IMR-90 (cell line): ENCODE measurements around the gene MSH2. TPM values are rescaled to one million over a fixed set of nuclear protein-coding genes. Genes with fewer than 3 reads are reported as not detected.

Experiments
- ATAC-seq: fragments of 200-7000 bp; cut with Tn5 transposase; 2 replicates; pipeline ENCODE4 v1.9.1; 2020; ENCODE audit warnings: low read depth, mild to moderate bottlenecking, moderate library complexity
- BruUV-seq: library from RNA; stranded (reverse); fragments of 400-500 nt; replicated peaks from 2 replicates; lab custom pipeline; 2021; lab: Mats Ljungman, UMichigan
- CTCF ChIA-PET: fragments of 300-600 bp; formaldehyde crosslinking; extraction: SDS; loops from one replicate; lab custom pipeline; 2021; ENCODE audit warnings: antibody characterized with exemption; lab: Yijun Ruan, JAX
- POLR2A ChIA-PET: fragments of 300-600 bp; sonication (Branson Sonifier 250); formaldehyde crosslinking; loops from one replicate; lab custom pipeline; 2022; ENCODE audit warnings: antibody characterized with exemption; ENCODE audit not compliant: unreplicated experiment; lab: Charles Lee
- DNase-seq: peaks from one replicate; pipeline ENCODE4 v3.0.0; 2013
- H2AFZ ChIP-seq: replicated peaks from 2 replicates; pipeline ENCODE3; 2013; ENCODE audit warnings: low read length, mild to moderate bottlenecking; ENCODE audit not compliant: poor library complexity
- H2AK5ac ChIP-seq: 2 replicates; pipeline ENCODE4 v1.6.1; 2013; ENCODE audit warnings: low read depth, low read length, inconsistent platforms
- H2AK9ac ChIP-seq: replicated peaks from 2 replicates; pipeline ENCODE3; 2013; ENCODE audit warnings: mild to moderate bottlenecking, low read depth, low read length, moderate library complexity; ENCODE audit not compliant: poor library complexity
- H2BK120ac ChIP-seq: 2 replicates; pipeline ENCODE4 v1.6.1; 2013; ENCODE audit warnings: low read depth, low read length, inconsistent platforms
- H2BK15ac ChIP-seq: 3 replicates; pipeline ENCODE4 v1.6.1; 2013; ENCODE audit warnings: low read depth, low read length, inconsistent platforms
- H2BK20ac ChIP-seq: 2 replicates; pipeline ENCODE4 v1.6.1; 2013; ENCODE audit warnings: low read depth, mild to moderate bottlenecking, inconsistent platforms, low read length, moderate library complexity
- H2BK5ac ChIP-seq: 2 replicates; pipeline ENCODE4 v1.6.1; 2013; ENCODE audit warnings: mild to moderate bottlenecking, low read depth, low read length, inconsistent platforms; ENCODE audit not compliant: poor library complexity, severe bottlenecking
- H3K14ac ChIP-seq: replicated peaks from 2 replicates; pipeline ENCODE4 v1.6.1; 2013; ENCODE audit warnings: low read depth, low read length, inconsistent platforms
- H3K18ac ChIP-seq: 2 replicates; pipeline ENCODE4 v1.6.1; 2013; ENCODE audit warnings: low read depth, low read length, control low read depth
- H3K23ac ChIP-seq: 2 replicates; pipeline ENCODE4 v1.6.1; 2013; ENCODE audit warnings: low read depth, low read length, inconsistent platforms
- H3K27ac ChIP-seq: 2 replicates; pipeline ENCODE4 v1.5.1; 2013; ENCODE audit warnings: mild to moderate bottlenecking, control low read depth, low read length; ENCODE audit not compliant: insufficient read depth
- H3K27me3 ChIP-seq: 2 replicates; pipeline ENCODE4 v1.6.1; 2013; ENCODE audit warnings: low read length; ENCODE audit not compliant: control insufficient read depth, insufficient read depth
- H3K36me3 ChIP-seq: 2 replicates; pipeline ENCODE4 v1.6.1; 2013; ENCODE audit warnings: low read length, mixed read lengths; ENCODE audit not compliant: control insufficient read depth, insufficient read depth
- H3K4ac ChIP-seq: 2 replicates; pipeline ENCODE4 v1.6.1; 2013; ENCODE audit warnings: low read depth, low read length, inconsistent platforms
- H3K4me1 ChIP-seq: 2 replicates; pipeline ENCODE4 v1.6.1; 2013; ENCODE audit warnings: low read length, mixed read lengths; ENCODE audit not compliant: control insufficient read depth, insufficient read depth
- H3K4me2 ChIP-seq: 2 replicates; pipeline ENCODE4 v1.6.1; 2013; ENCODE audit warnings: low read depth, mild to moderate bottlenecking, control low read depth, low read length, moderate library complexity
- H3K4me3 ChIP-seq: 2 replicates; pipeline ENCODE4 v1.5.1; 2013; ENCODE audit warnings: low read depth, mild to moderate bottlenecking, control low read depth, low read length, moderate library complexity; ENCODE audit not compliant: insufficient read depth
- H3K56ac ChIP-seq: 2 replicates; pipeline ENCODE4 v1.6.1; 2013; ENCODE audit warnings: low read length, inconsistent platforms; ENCODE audit not compliant: insufficient read depth; ENCODE audit errors: extremely low read depth
- H3K79me1 ChIP-seq, 2 experiments: 2 replicates each; pipeline ENCODE4 v1.6.1; 2013; ENCODE audit warnings: low read length in 2 of 2, inconsistent platforms in 1 of 2, low read depth in 1 of 2
- H3K9ac ChIP-seq: 2 replicates; pipeline ENCODE4 v1.6.1; 2013; ENCODE audit warnings: low read depth, low read length, control low read depth
- H3K9me1 ChIP-seq: 2 replicates; pipeline ENCODE4 v1.6.1; 2013; ENCODE audit warnings: low read length, inconsistent platforms; ENCODE audit not compliant: insufficient read depth
- H3K9me3 ChIP-seq: 2 replicates; pipeline ENCODE4 v1.6.1; 2013; ENCODE audit warnings: low read length; ENCODE audit not compliant: control insufficient read depth, insufficient read depth
- H4K20me1 ChIP-seq: 2 replicates; pipeline ENCODE4 v1.6.1; 2013; ENCODE audit warnings: low read length, inconsistent platforms; ENCODE audit not compliant: insufficient read depth
- H4K5ac ChIP-seq: 2 replicates; pipeline ENCODE4 v1.6.1; 2013; ENCODE audit warnings: mild to moderate bottlenecking, low read depth, low read length, control low read depth
- H4K8ac ChIP-seq, 2 experiments: 2 replicates each; pipeline ENCODE4 v1.6.1; 2013; ENCODE audit warnings: low read depth in 2 of 2, low read length in 2 of 2, control low read depth in 1 of 2, inconsistent platforms in 1 of 2
- H4K91ac ChIP-seq: 2 replicates; pipeline ENCODE4 v1.6.1; 2013; ENCODE audit warnings: low read depth, low read length, inconsistent platforms; ENCODE audit not compliant: insufficient read depth
- BHLHE40 ChIP-seq: fragments of 150-350 bp; IDR thresholded peaks from 2 replicates; pipeline ENCODE4 v1.6.1; 2016; ENCODE audit warnings: mild to moderate bottlenecking, low read depth, low read length
- CEBPB ChIP-seq: IDR thresholded peaks from 2 replicates; pipeline ENCODE4 v1.6.1; 2012; ENCODE audit warnings: low read depth, low read length, improper control_type of control experiment
- CHD1 ChIP-seq: IDR thresholded peaks from 2 replicates; pipeline ENCODE4 v1.6.1; 2012; ENCODE audit warnings: low read depth, low read length, improper control_type of control experiment
- CTCF ChIP-seq: conservative IDR thresholded peaks from 2 replicates; pipeline ENCODE4 v1.5.1; 2012; ENCODE audit warnings: mild to moderate bottlenecking, low read depth, low read length, improper control_type of control experiment
- ELK1 ChIP-seq: fragments of 150-350 bp; IDR thresholded peaks from 2 replicates; pipeline ENCODE4 v1.6.1; 2016; ENCODE audit warnings: low read depth, mild to moderate bottlenecking, low read length, moderate library complexity, borderline replicate concordance
- FOS ChIP-seq: fragments of 150-350 bp; IDR thresholded peaks from 2 replicates; pipeline ENCODE4 v1.6.1; 2016; ENCODE audit warnings: low read depth, low read length
- MAFK ChIP-seq: IDR thresholded peaks from 2 replicates; pipeline ENCODE4 v1.6.1; 2012; ENCODE audit warnings: low read depth, low read length, improper control_type of control experiment
- MXI1 ChIP-seq: IDR thresholded peaks from 2 replicates; pipeline ENCODE4 v1.6.1; 2012; ENCODE audit warnings: low read depth, mild to moderate bottlenecking, low read length, moderate library complexity, borderline replicate concordance
- POLR2A ChIP-seq: IDR thresholded peaks from 2 replicates; pipeline ENCODE4 v1.6.1; 2012; ENCODE audit warnings: mild to moderate bottlenecking, low read depth, low read length
- RAD21 ChIP-seq: IDR thresholded peaks from 2 replicates; pipeline ENCODE4 v1.6.1; 2012; ENCODE audit warnings: low read length, improper control_type of control experiment
- RFX5 ChIP-seq: IDR thresholded peaks from 2 replicates; pipeline ENCODE4 v1.8.0; 2012; ENCODE audit warnings: low read depth, mild to moderate bottlenecking, low read length, moderate library complexity
- SMC3 ChIP-seq: fragments of 150-350 bp; IDR thresholded peaks from 2 replicates; pipeline ENCODE4 v1.6.1; 2016; ENCODE audit warnings: low read depth, mild to moderate bottlenecking, antibody characterized with exemption, low read length, moderate library complexity
- USF2 ChIP-seq: fragments of 150-350 bp; IDR thresholded peaks from 2 replicates; pipeline ENCODE4 v1.6.1; 2017; ENCODE audit warnings: mild to moderate bottlenecking, antibody characterized with exemption, low read length, low read depth
- WGBS, 2 experiments: methylation state at CpG; one replicate each; pipeline versions ENCODE4 v1.1.5 to v1.1.7; 2013; ENCODE audit warnings: missing lambda C conversion rate in 2 of 2; ENCODE audit not compliant: insufficient read length in 1 of 2; ENCODE audit errors: extremely low coverage in 2 of 2; 5-methylcytosine and 5-hydroxymethylcytosine counted together
- dilution Hi-C: fragments of 300-500 bp; cut with HindIII; formaldehyde crosslinking; loops from one replicate; pipeline ENCODE4 v1.14.3; 2018; ENCODE audit warnings: low sequenced_read_pairs; ENCODE audit not compliant: unreplicated experiment
- in situ Hi-C: fragments of 300-500 bp; cut with MboI; formaldehyde crosslinking; loops from 3 replicates; pipeline ENCODE4 v1.14.3; 2019; ENCODE audit warnings: low sequenced_read_pairs, inconsistent platforms, mixed read lengths
- intact Hi-C: fragments of 100-400 bp; cut with micrococcal nuclease; formaldehyde crosslinking; loops from 2 replicates; pipeline ENCODE4 v1.10.0; 2022
- polyA plus RNA-seq, 3 experiments: library from polyadenylated mRNA; depleted of rRNA; stranded (reverse); fragments of >200 nt; gene quantifications; 2 replicates each; pipeline ENCODE4 v1.2.3, GENCODE V29; 2012; ENCODE audit warnings: low replicate concordance in 1 of 3
- total RNA-seq: library from RNA; depleted of rRNA; stranded (reverse); fragments of >200 nt; gene quantifications from 2 replicates; pipeline ENCODE4 v1.2.3, GENCODE V29; 2012

MSH2 gene
- total and polyA plus RNA-seq, 2 of the 4 experiments (the other 2 are of a cell fraction) = 13.8 to 22.6 TPM

- no peak for TF ChIP-seq USF2
- TF ChIP-seq CHD1 = no peak
- TF ChIP-seq RAD21 = no peak
- TF ChIP-seq BHLHE40 = no peak
- TF ChIP-seq FOS = no peak
- TF ChIP-seq SMC3 = no peak
- no peak for TF ChIP-seq CTCF
- TF ChIP-seq ELK1 = no peak
- no peak for TF ChIP-seq POLR2A
- TF ChIP-seq MXI1 = no peak
- TF ChIP-seq CEBPB = no peak
- no peak for TF ChIP-seq RFX5
- no peak for TF ChIP-seq MAFK
- no peak overlapping the region for H2BK20ac ChIP-seq
- H3K9me1 ChIP-seq = no peaks in the 10 kb centered on the region
- CTCF ChIA-PET = no interaction called here
- H4K91ac ChIP-seq = no peak overlapping the region
- H3K18ac ChIP-seq = no peak overlapping the region
- H2AFZ ChIP-seq = no peak overlapping the region
- peaks cover 23% of the 10 kb centered on the region for H3K27me3 ChIP-seq
- H3K4me3 ChIP-seq = no peak overlapping the region
- H4K8ac ChIP-seq = no peak overlapping the region
- no TSS peak for BruUV-seq
- no peak overlapping the region for H3K4me2 ChIP-seq
- no peak overlapping the region for H3K27ac ChIP-seq
- no peak overlapping the region for H2BK120ac ChIP-seq
- H3K4me1 ChIP-seq = peaks cover 3% of the 10 kb centered on the region; the same call in 1 of the 2 replicates
- intact Hi-C loops (no loop called here), dilution Hi-C loops (no loop called here), in situ Hi-C loops (no loop called here)
- no peaks in the 10 kb centered on the region for H3K36me3 ChIP-seq
- no peaks in the 10 kb centered on the region for H4K20me1 ChIP-seq
- POLR2A ChIA-PET = no interaction called here
- H2BK5ac ChIP-seq = no peak overlapping the region
- no peak overlapping the region for H3K9ac ChIP-seq
- H2AK5ac ChIP-seq = no peak overlapping the region
- H2AK9ac ChIP-seq = no peak overlapping the region
- no peak overlapping the region for H3K14ac ChIP-seq
- DNase-seq (no peak), ATAC-seq (no peak)
- no peak overlapping the region for H3K23ac ChIP-seq
- peaks cover 5% of the 10 kb centered on the region for H3K9me3 ChIP-seq
- no peaks in the 10 kb centered on the region for H3K79me1 ChIP-seq
- H3K4ac ChIP-seq = no peak overlapping the region
- no peak overlapping the region for H3K56ac ChIP-seq
- H4K5ac ChIP-seq = no peak overlapping the region
- H2BK15ac ChIP-seq = no peak overlapping the region
- 78% methylated on average over 3 of the region's 5 CpGs; no CpG with 5 or more reads in 1 of the 2 experiments for whole genome bisulfite sequencing, 2 experiments
Observed at GRCh38 chr2:47506436-47506835, 103.5 kb downstream of the MSH2 start.
